Calu3 (cell line): ENCODE data around the gene CC2D1B. TPM values are rescaled to one million over a fixed set of nuclear protein-coding genes. Genes with fewer than 3 reads are reported as not detected.
A peak's percentile ranks its signal among the peaks of the same experiment; 100 is the strongest.
"Not testable (repeated sequence)": the region's sequence is repeated elsewhere in the genome, so short reads cannot be mapped to it uniquely, and the experiment has no call there.

Experiments used
- BruUV-seq: library from RNA; stranded (reverse); fragments of 400-500 nt; replicated peaks from 2 replicates; lab custom pipeline; 2021; lab: Mats Ljungman, UMichigan
- CTCF ChIA-PET: fragments of 300-600 bp; sonication (Branson Sonifier 250); formaldehyde crosslinking; loops from one replicate; lab custom pipeline; 2022; ENCODE audit warnings: antibody characterized with exemption; lab: Charles Lee
- DNase-seq: peaks from one replicate; pipeline ENCODE4 v3.0.0; 2022
- H3K27ac Mint-ChIP-seq: one replicate; pipeline ENCODE4 v1.8.0; 2022; ENCODE audit warnings: mixed read lengths; ENCODE audit not compliant: unreplicated experiment
- H3K27me3 Mint-ChIP-seq: one replicate; pipeline ENCODE4 v1.8.0; 2022; ENCODE audit warnings: mixed read lengths; ENCODE audit not compliant: unreplicated experiment
- H3K36me3 Mint-ChIP-seq: one replicate; pipeline ENCODE4 v1.8.0; 2022; ENCODE audit warnings: mild to moderate bottlenecking, moderate library complexity, mixed read lengths; ENCODE audit not compliant: insufficient read depth, unreplicated experiment
- H3K4me1 Mint-ChIP-seq: one replicate; pipeline ENCODE4 v1.8.0; 2022; ENCODE audit warnings: mild to moderate bottlenecking, low read depth, mixed read lengths; ENCODE audit not compliant: unreplicated experiment
- H3K4me3 Mint-ChIP-seq: one replicate; pipeline ENCODE4 v1.8.0; 2022; ENCODE audit warnings: mild to moderate bottlenecking, low read depth, moderate library complexity, mixed read lengths; ENCODE audit not compliant: unreplicated experiment
- H3K9me3 Mint-ChIP-seq: one replicate; pipeline ENCODE4 v1.8.0; 2022; ENCODE audit warnings: low read depth, mixed read lengths; ENCODE audit not compliant: unreplicated experiment
- intact Hi-C: fragments of 100-400 bp; cut with micrococcal nuclease; formaldehyde crosslinking; loops from one replicate; pipeline ENCODE4 v1.10.0; 2022; ENCODE audit not compliant: unreplicated experiment
- total RNA-seq: library from RNA; stranded (reverse); gene quantifications from 2 replicates; pipeline ENCODE4 v1.2.3, GENCODE V29; 2022
- TF ChIP-seq, protein P1 (sequence below): fragments of 200-600 bp; IDR thresholded peaks from one replicate; pipeline ENCODE4 v1.8.0; 2022; ENCODE audit warnings: antibody characterized with exemption; ENCODE audit not compliant: unreplicated experiment

The CC2D1B gene
- total RNA-seq, 1 experiment from 2014 or later = 42.6 TPM

DNA sequence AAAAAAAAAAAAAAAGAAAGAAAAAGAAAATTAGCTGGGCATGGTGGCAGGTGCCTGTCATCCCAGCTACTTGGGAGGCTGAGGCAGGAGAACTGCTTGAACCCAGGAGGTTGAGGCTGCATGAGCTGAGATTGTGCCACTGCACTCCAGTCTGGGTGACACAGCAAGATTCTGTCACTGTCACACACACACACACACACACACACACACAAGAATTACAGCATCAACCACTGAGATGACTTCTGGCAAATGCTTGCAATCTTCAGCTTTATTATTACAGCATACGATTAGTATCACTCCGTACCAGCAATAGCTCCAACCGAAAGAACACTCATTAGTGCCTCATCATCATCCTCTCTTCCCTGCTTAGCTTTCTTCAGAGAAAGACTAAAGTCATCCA lies 33.6 kb upstream of the CC2D1B start:
- peaks cover 37% of the 10 kb centered on the region for H3K36me3 Mint-ChIP-seq
- no peak overlapping the region for H3K27ac Mint-ChIP-seq
- peaks cover 24% of the 10 kb centered on the region for H3K4me1 Mint-ChIP-seq
- TF ChIP-seq, protein P1, sequence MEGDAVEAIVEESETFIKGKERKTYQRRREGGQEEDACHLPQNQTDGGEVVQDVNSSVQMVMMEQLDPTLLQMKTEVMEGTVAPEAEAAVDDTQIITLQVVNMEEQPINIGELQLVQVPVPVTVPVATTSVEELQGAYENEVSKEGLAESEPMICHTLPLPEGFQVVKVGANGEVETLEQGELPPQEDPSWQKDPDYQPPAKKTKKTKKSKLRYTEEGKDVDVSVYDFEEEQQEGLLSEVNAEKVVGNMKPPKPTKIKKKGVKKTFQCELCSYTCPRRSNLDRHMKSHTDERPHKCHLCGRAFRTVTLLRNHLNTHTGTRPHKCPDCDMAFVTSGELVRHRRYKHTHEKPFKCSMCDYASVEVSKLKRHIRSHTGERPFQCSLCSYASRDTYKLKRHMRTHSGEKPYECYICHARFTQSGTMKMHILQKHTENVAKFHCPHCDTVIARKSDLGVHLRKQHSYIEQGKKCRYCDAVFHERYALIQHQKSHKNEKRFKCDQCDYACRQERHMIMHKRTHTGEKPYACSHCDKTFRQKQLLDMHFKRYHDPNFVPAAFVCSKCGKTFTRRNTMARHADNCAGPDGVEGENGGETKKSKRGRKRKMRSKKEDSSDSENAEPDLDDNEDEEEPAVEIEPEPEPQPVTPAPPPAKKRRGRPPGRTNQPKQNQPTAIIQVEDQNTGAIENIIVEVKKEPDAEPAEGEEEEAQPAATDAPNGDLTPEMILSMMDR = no peak
- CTCF ChIA-PET = interaction anchor here (0.6 to 0.9 kb wide), 2 partner anchors 43 to 51 kb away, joined by 4 read pairs; no protein-coding TSS in a partner anchor
- no peak for DNase-seq
- no peaks in the 10 kb centered on the region for H3K27me3 Mint-ChIP-seq
- H3K9me3 Mint-ChIP-seq = no peaks in the 10 kb centered on the region
- no peak overlapping the region for H3K4me3 Mint-ChIP-seq
- intact Hi-C loops = loop anchor here (10.0 kb wide), 1 partner anchor 285 kb away; no protein-coding TSS in a partner anchor
- no TSS peak for BruUV-seq

DNA sequence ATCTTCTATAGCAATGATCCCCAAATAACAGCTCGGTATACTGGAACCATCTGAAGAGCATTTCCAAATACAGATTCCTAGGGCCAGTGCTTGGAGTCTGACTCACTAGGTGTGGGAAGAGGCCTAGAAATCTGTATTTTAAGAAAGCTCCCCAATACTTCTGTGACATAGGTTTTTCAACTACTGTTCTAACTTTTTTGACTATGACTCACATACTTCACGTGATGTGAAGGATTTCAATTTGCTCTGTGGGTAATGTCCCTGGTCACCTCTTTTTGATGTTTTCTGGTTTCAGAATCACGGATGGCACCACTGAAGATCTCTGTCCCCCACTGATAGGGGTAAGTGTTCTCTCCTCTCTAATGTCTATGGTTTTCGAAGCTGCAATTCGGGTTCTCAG lies 27.2 kb upstream of the CC2D1B start:
- H3K9me3 Mint-ChIP-seq = no peaks in the 10 kb centered on the region
- peaks cover 10% of the 10 kb centered on the region for H3K36me3 Mint-ChIP-seq
- no TSS peak for BruUV-seq

DNA sequence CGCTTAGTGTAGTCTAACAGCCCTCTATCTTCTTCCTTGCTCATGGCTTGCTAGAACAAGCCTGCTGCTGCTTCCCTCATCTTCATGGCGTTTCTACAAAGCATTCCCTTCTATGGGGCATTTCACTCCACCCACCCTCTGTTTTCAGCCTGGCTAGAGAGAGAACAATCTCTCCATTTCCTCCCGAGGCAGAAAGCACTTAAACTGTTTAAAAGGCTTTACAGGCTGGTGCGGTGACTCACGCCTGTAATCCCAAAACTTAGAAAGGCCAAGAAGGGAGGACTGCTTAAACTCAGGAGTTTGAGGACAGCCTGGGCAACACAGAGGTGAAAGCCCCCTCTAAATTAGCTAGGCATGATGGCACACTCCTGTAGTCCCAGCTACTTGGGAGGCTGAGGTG lies 20.5 kb upstream of the CC2D1B start:
- peak overlapping the region; percentile 28 for H3K27ac Mint-ChIP-seq
- BruUV-seq = no TSS peak
- H3K9me3 Mint-ChIP-seq = no peaks in the 10 kb centered on the region
- CTCF ChIA-PET = no interaction called here
- no peaks in the 10 kb centered on the region for H3K27me3 Mint-ChIP-seq
- intact Hi-C loops = no loop called here
- H3K4me1 Mint-ChIP-seq = no peaks in the 10 kb centered on the region
- TF ChIP-seq, protein P1 = no peak
- peaks cover 28% of the 10 kb centered on the region for H3K36me3 Mint-ChIP-seq
- DNase-seq = no peak
- H3K4me3 Mint-ChIP-seq = no peak overlapping the region

More for the DNA sequence above, 27.2 kb upstream of the CC2D1B start:
- CTCF ChIA-PET = no interaction called here
- intact Hi-C loops = no loop called here
- Mint-ChIP-seq H3K27ac (no peak overlapping the region), H3K27me3 (no peaks in the 10 kb centered on the region), H3K4me1 (no peaks in the 10 kb centered on the region), H3K4me3 (no peak overlapping the region)
- TF ChIP-seq, protein P1 = no peak
- DNase-seq = no peak

DNA sequence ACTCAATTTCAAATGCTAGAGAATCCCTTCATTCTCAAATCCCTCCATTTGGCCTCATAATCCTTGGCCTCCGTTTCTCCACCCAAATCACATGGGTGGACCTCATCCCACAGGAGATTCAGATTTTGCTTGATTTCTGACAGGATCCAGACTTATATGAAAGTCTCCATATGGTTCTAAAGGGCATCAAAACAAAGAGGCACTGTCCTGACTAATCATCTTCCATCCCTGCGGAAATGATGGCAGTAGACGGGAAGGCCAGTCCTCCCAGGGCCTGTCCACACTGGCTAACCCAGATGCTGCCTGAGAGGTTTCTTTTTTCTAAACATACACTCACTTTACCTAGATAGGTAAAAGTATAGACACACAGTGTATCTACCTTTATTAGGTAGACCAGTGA lies 19.4 kb upstream of the CC2D1B start:
- no peaks in the 10 kb centered on the region for H3K27me3 Mint-ChIP-seq
- H3K36me3 Mint-ChIP-seq = peaks cover 18% of the 10 kb centered on the region
- no peak overlapping the region for H3K4me3 Mint-ChIP-seq
- intact Hi-C loops = no loop called here
- H3K27ac Mint-ChIP-seq = no peak overlapping the region
- BruUV-seq = no TSS peak
- TF ChIP-seq, protein P1 = no peak
- DNase-seq = no peak
- no peaks in the 10 kb centered on the region for H3K9me3 Mint-ChIP-seq
- no peaks in the 10 kb centered on the region for H3K4me1 Mint-ChIP-seq
- CTCF ChIA-PET = no interaction called here

DNA sequence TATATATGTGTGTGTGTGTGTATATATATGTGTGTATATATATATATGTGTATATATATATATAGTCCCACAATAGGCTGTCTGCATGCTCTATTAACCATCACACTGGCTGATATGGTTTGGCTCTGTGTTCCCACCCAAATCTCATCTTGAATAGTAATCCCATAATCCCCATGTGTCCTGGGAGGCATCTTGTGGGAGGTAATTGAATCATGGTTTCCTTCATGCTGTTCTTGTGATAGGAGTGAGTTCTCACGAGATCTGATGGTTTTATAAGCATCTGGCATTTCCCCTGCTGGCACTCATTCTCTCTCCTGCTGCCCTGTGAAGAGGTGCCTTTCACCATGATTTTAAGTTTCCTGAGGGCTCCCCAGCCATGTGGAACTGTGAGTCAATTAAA lies 3.8 kb upstream of the CC2D1B start:
- BruUV-seq, H3K27me3 Mint-ChIP-seq, H3K9me3 Mint-ChIP-seq, DNase-seq, H3K27ac Mint-ChIP-seq, H3K4me3 Mint-ChIP-seq: not testable (repeated sequence)
- peaks cover 26% of the 10 kb centered on the region for H3K36me3 Mint-ChIP-seq
- peaks cover 31% of the 10 kb centered on the region for H3K4me1 Mint-ChIP-seq
- intact Hi-C loops = loop anchor here (5.0 kb wide), 1 partner anchor 228 kb away; the partner anchor contains the start of gene ZFYVE9
- CTCF ChIA-PET = interaction anchor here (0.6 kb wide), 2 partner anchors 107 to 183 kb away, joined by 3 read pairs; partner anchors contain the start of gene TUT4
